CD4-positive, alpha-beta memory T cell (primary cell): Measurements from ENCODE around the gene CLC. TPM values are rescaled to one million over a fixed set of nuclear protein-coding genes. Genes with fewer than 3 reads are reported as not detected.

Source experiments
- CTCF ChIA-PET: fragments of 350-600 bp; sonication (Branson Sonifier 250); formaldehyde crosslinking; loops from one replicate; lab custom pipeline; 2021; ENCODE audit warnings: inconsistent platforms; ENCODE audit not compliant: partially characterized antibody; lab: Charles Lee
- POLR2A ChIA-PET: fragments of 350-600 bp; sonication (Branson Sonifier 250); formaldehyde crosslinking; loops from one replicate; lab custom pipeline; 2021; ENCODE audit not compliant: partially characterized antibody; lab: Charles Lee
- DNase-seq, 5 donors: peaks; one replicate each; pipeline versions ENCODE4 v3.0.0 to v3.0.0-alpha.2; 2020 to 2022; ENCODE audit warnings: mixed read lengths in 1 of 5
- H3K27ac ChIP-seq: one replicate; pipeline ENCODE4 v1.7.0; 2013; ENCODE audit warnings: low read depth, low read length
- H3K27me3 ChIP-seq: 2 replicates; pipeline ENCODE4 v1.7.0; 2013; ENCODE audit warnings: mild to moderate bottlenecking, low read length, moderate library complexity; ENCODE audit not compliant: insufficient read depth
- H3K36me3 ChIP-seq: 2 replicates; pipeline ENCODE4 v1.7.0; 2013; ENCODE audit warnings: mild to moderate bottlenecking, low read length, moderate library complexity; ENCODE audit not compliant: insufficient read depth
- H3K4me1 ChIP-seq: 2 replicates; pipeline ENCODE4 v1.7.0; 2013; ENCODE audit warnings: mild to moderate bottlenecking, low read length, moderate library complexity; ENCODE audit not compliant: insufficient read depth
- H3K4me3 ChIP-seq, 2 donors: one replicate each; pipeline ENCODE4 v1.7.0; 2013; ENCODE audit warnings: low read length in 2 of 2, mild to moderate bottlenecking in 1 of 2
- H3K9me3 ChIP-seq, 2 donors: one replicate each; pipeline ENCODE4 v1.7.0; 2013; ENCODE audit warnings: low read length in 2 of 2, control low read depth in 1 of 2; ENCODE audit not compliant: control insufficient read depth in 1 of 2
- H3K27ac Mint-ChIP-seq, 7 donors: one replicate each; pipeline ENCODE4 v1.8.0; 2020 to 2021; ENCODE audit warnings: mixed read lengths in 7 of 7, mild to moderate bottlenecking in 6 of 7, inconsistent platforms in 3 of 7, moderate library complexity in 3 of 7
- H3K27me3 Mint-ChIP-seq, 2 donors: one replicate each; pipeline ENCODE4 v1.8.0; 2020 to 2021; ENCODE audit warnings: mixed read lengths in 2 of 2
- H3K36me3 Mint-ChIP-seq, 2 donors: one replicate each; pipeline ENCODE4 v1.8.0; 2020 to 2021; ENCODE audit warnings: mixed read lengths in 2 of 2, inconsistent platforms in 1 of 2, mild to moderate bottlenecking in 1 of 2
- H3K4me1 Mint-ChIP-seq, 4 donors: one replicate each; pipeline ENCODE4 v1.8.0; 2020 to 2021; ENCODE audit warnings: mixed read lengths in 4 of 4, mild to moderate bottlenecking in 1 of 4
- H3K4me3 Mint-ChIP-seq, 8 donors: one replicate each; pipeline ENCODE4 v1.8.0; 2020 to 2021; ENCODE audit warnings: mixed read lengths in 8 of 8, mild to moderate bottlenecking in 7 of 8, moderate library complexity in 6 of 8, inconsistent platforms in 3 of 8
- H3K9me3 Mint-ChIP-seq, 8 donors: one replicate each; pipeline ENCODE4 v1.8.0; 2020 to 2021; ENCODE audit warnings: mixed read lengths in 8 of 8, mild to moderate bottlenecking in 5 of 8, inconsistent platforms in 3 of 8, moderate library complexity in 1 of 8
- intact Hi-C: fragments of 100-400 bp; cut with micrococcal nuclease; formaldehyde crosslinking; loops from one replicate; pipeline ENCODE4 v1.15.1; 2023
- polyA plus RNA-seq, 2 donors: library from polyadenylated mRNA; unstranded; fragments of 300-500 nt; fragmentation: Illumina TruSeq; gene quantifications; one replicate each; pipeline ENCODE4 v1.2.3, GENCODE V29; 2021
- total RNA-seq, 2 experiments: library from RNA; stranded (reverse); gene quantifications; one replicate each; pipeline ENCODE4 v1.2.3, GENCODE V29; 2021

The CLC gene
- total and polyA plus RNA-seq, 4 experiments from 2014 or later = 0.58 to 0.96 (median 0.93) TPM; not detected in 1

GRCh38 chr19:39709026-39709872 is 28.6 kb downstream of the CLC start:
- no peak overlapping the region for H3K27ac ChIP-seq

GRCh38 chr19:39708594-39708993 is 29.2 kb downstream of the CLC start:
- no peak overlapping the region for H3K4me3 Mint-ChIP-seq
- Histone ChIP-seq H3K27ac (no peak overlapping the region), H3K4me3 (no peak overlapping the region), H3K4me1 (peaks cover 32% of the 10 kb centered on the region), H3K27me3 (no peaks in the 10 kb centered on the region), H3K9me3 (no peaks in the 10 kb centered on the region), H3K36me3 (no peaks in the 10 kb centered on the region)
- POLR2A ChIA-PET = no interaction called here
- H3K27ac Mint-ChIP-seq = no peak overlapping the region
- DNase-seq = no peak
- CTCF ChIA-PET = no interaction called here
- H3K9me3 Mint-ChIP-seq = peaks cover 0 to 5% (median 0%) of the 10 kb centered on the region in 8 donors
- intact Hi-C loops = no loop called here
- H3K27me3 Mint-ChIP-seq = peaks cover 0 to 4% of the 10 kb centered on the region in 2 donors
- H3K4me1 Mint-ChIP-seq = peaks cover 26 to 51% (median 42%) of the 10 kb centered on the region in 4 donors
- H3K36me3 Mint-ChIP-seq = peaks cover 0 to 6% of the 10 kb centered on the region in 2 donors

More at GRCh38 chr19:39709026-39709872, 28.6 kb downstream of the CLC start:
- POLR2A ChIA-PET = no interaction called here
- Histone ChIP-seq H3K4me3 (no peak overlapping the region), H3K9me3 (no peaks in the 10 kb centered on the region), H3K36me3 (no peaks in the 10 kb centered on the region), H3K27me3 (no peaks in the 10 kb centered on the region), H3K4me1 (peaks cover 32% of the 10 kb centered on the region)
- peaks cover 0 to 6% of the 10 kb centered on the region in 2 donors for H3K36me3 Mint-ChIP-seq
- CTCF ChIA-PET = no interaction called here
- no peak overlapping the region for H3K27ac Mint-ChIP-seq
- peaks cover 0 to 4% of the 10 kb centered on the region in 2 donors for H3K27me3 Mint-ChIP-seq
- intact Hi-C loops = no loop called here
- peaks cover 26 to 49% (median 41%) of the 10 kb centered on the region in 4 donors for H3K4me1 Mint-ChIP-seq
- H3K4me3 Mint-ChIP-seq = no peak overlapping the region
- peaks cover 0 to 5% (median 1%) of the 10 kb centered on the region in 8 donors for H3K9me3 Mint-ChIP-seq
- DNase-seq = no peak

- Histone ChIP-seq H3K4me3 (peak overlapping the region in 1 of 2 donors; percentile 2), H3K9me3 (no peaks in the 10 kb centered on the region), H3K4me1 (peaks cover 32% of the 10 kb centered on the region), H3K27ac (no peak overlapping the region), H3K36me3 (no peaks in the 10 kb centered on the region), H3K27me3 (no peaks in the 10 kb centered on the region)
- DNase-seq = peak in 4 of 5 donors; percentile 11 to 36 (median 22)
- peaks cover 0 to 6% of the 10 kb centered on the region in 2 donors for H3K36me3 Mint-ChIP-seq
- peaks cover 0 to 2% of the 10 kb centered on the region in 2 donors for H3K27me3 Mint-ChIP-seq
- POLR2A ChIA-PET = no interaction called here
- H3K4me1 Mint-ChIP-seq = peaks cover 23 to 42% (median 34%) of the 10 kb centered on the region in 4 donors
- peak overlapping the region; percentile 51 to 92 (median 81) for H3K27ac Mint-ChIP-seq
- peaks cover 0 to 5% (median 0%) of the 10 kb centered on the region in 8 donors for H3K9me3 Mint-ChIP-seq
- intact Hi-C loops = no loop called here
- CTCF ChIA-PET = no interaction called here
- peak overlapping the region; percentile 39 to 84 (median 58) for H3K4me3 Mint-ChIP-seq
Observed at GRCh38 chr19:39705578-39706188, 32.1 kb downstream of the CLC start.

- no peak for DNase-seq
- no peak within 1 kb of the TSS for H3K4me3 ChIP-seq
- POLR2A ChIA-PET = no interaction called here
Observed at GRCh38 chr19:39704181-39705044, 33.4 kb downstream of the CLC start, which contains the start of gene LGALS14. LGALS14 (plus strand) TSS chr19:39704481; CDS start chr19:39704529, 48 bp downstream.

GRCh38 chr19:39701291-39701690 is 36.5 kb downstream of the CLC start:
- Histone ChIP-seq H3K4me1 (peaks cover 18% of the 10 kb centered on the region), H3K27me3 (no peaks in the 10 kb centered on the region), H3K9me3 (no peaks in the 10 kb centered on the region), H3K27ac (no peak overlapping the region), H3K36me3 (no peaks in the 10 kb centered on the region), H3K4me3 (no peak overlapping the region)
- Mint-ChIP-seq H3K9me3 (peaks cover 0 to 3% (median 0%) of the 10 kb centered on the region in 8 donors), H3K27ac (no peak overlapping the region), H3K4me1 (peaks cover 17 to 22% (median 20%) of the 10 kb centered on the region in 4 donors), H3K27me3 (peaks cover 4 to 5% of the 10 kb centered on the region in 2 donors), H3K36me3 (peaks cover 0 to 3% of the 10 kb centered on the region in 2 donors), H3K4me3 (no peak overlapping the region)
- POLR2A ChIA-PET = no interaction called here
- CTCF ChIA-PET = no interaction called here
- intact Hi-C loops = no loop called here
- DNase-seq = no peak

More at GRCh38 chr19:39704181-39705044, 33.4 kb downstream of the CLC start, which contains the start of gene LGALS14:
- Mint-ChIP-seq H3K27ac (peak within 1 kb of the TSS; percentile 2 to 89 (median 71)), H3K4me1 (peaks cover 19 to 34% (median 26%) of the 10 kb centered on the region in 4 donors), H3K4me3 (peak within 1 kb of the TSS in 5 of 8 donors; percentile 1 to 78 (median 16)), H3K36me3 (peaks cover 0 to 6% of the 10 kb centered on the region in 2 donors), H3K9me3 (peaks cover 0 to 5% (median 0%) of the 10 kb centered on the region in 8 donors), H3K27me3 (peaks cover 3 to 4% of the 10 kb centered on the region in 2 donors)
- Histone ChIP-seq H3K9me3 (no peaks in the 10 kb centered on the region), H3K4me1 (peaks cover 26% of the 10 kb centered on the region), H3K36me3 (no peaks in the 10 kb centered on the region), H3K27me3 (no peaks in the 10 kb centered on the region), H3K27ac (no peak within 1 kb of the TSS)
- CTCF ChIA-PET = no interaction called here
- intact Hi-C loops = no loop called here

- Mint-ChIP-seq H3K4me1 (no peaks in the 10 kb centered on the region), H3K36me3 (no peaks in the 10 kb centered on the region), H3K4me3 (no peak overlapping the region), H3K9me3 (no peaks in the 10 kb centered on the region), H3K27me3 (peaks cover 4 to 11% of the 10 kb centered on the region in 2 donors), H3K27ac (no peak overlapping the region)
- ChIA-PET POLR2A (no interaction called here), CTCF (no interaction called here)
- H3K27me3 ChIP-seq = no peaks in the 10 kb centered on the region
- H3K4me3 ChIP-seq = no peak overlapping the region
- no peaks in the 10 kb centered on the region for H3K36me3 ChIP-seq
- DNase-seq = no peak
- no peaks in the 10 kb centered on the region for H3K4me1 ChIP-seq
- intact Hi-C loops = no loop called here
- no peak overlapping the region for H3K27ac ChIP-seq
- no peaks in the 10 kb centered on the region for H3K9me3 ChIP-seq
Observed at GRCh38 chr19:39698535-39698934, 39.3 kb downstream of the CLC start.
